Measurements from ENCODE around the gene KCNB1.

Gene KCNB1

DNA sequence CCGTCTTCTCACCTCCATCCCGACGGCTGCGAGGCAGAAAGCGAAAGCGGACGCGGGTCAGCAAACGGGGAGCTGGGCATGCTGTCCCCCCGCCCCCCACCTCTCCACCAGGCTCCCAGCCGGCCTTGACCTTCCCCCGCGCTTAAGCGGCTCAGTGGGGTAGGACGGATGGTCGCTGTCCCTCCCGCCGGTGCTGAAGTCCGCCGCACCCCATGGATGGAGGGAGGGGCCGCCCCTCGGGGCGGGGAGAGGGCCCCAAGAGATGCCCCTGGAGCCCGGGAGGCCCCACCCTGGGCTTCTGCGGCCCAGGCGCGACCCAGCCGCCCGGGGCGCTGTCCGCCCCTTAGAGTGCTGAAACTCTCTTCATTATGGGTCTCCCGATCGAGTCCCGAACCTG, at the start of gene KCNB1:
KCNB1 (minus strand) TSS at position 48 of the 397 bp plus-strand sequence. CDS start 188 bp downstream, outside the sequence.
- DNase-seq (ENCODE audit: low spot score) = peak; percentile 54

DNA sequence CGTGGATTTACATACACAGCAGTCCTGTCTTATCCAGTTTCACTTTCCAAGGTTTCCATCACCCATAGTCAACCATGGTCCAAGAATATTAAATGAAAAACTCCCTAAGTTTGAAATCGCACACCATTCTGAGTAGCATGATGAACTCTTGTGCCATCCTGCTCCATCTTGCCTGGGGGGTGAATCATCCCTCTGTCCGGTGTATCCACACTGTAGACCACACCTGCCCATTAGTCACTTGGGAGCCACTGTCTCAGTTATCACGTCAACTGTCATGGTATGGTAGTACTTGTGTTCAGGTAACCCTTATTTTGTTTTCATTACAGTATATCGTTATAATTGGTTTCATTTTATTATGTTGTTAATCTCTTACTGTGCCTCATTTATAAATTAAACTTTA, 47.0 kb upstream of the KCNB1 start:
- no peak for DNase-seq (ENCODE audit: low spot score)

GRCh38 chr20:49526568-49526967, 44.1 kb upstream of the KCNB1 start:
- DNase-seq (ENCODE audit: low spot score) = no peak

- no peak for DNase-seq (ENCODE audit: low spot score)
Measured at GRCh38 chr20:49526056-49526455, 43.6 kb upstream of the KCNB1 start.

DNA sequence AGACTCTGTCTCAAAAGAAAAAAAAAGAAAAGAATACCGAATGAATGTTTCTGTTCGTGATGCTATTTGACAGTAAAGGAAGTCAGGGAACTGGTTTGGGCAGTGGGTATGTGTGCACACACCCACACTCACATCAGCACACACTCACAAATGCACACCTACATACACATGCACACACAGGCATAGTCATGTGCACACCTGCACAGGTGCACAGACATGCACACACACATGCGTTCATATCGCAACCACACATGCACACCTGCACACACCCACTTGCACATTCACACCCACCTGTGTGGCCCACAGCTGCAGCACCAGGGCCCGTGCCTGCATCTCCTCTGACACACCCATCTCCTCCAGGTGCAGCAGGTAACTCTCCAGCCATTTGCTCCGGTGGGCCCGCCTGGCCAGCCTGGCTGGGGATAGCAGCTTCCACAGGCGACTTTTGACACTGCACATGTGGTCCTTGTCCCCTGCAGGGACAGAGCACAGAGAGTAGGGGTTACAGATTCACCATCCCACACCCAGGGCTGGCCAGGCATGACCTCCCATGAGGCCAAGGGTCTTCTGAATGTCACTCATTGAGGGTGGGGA, 41.4 kb upstream of the KCNB1 start:
- no peak for DNase-seq (ENCODE audit: low spot score)

GRCh38 chr20:49521356-49521755, 38.9 kb upstream of the KCNB1 start:
- no peak for DNase-seq (ENCODE audit: low spot score)

DNA sequence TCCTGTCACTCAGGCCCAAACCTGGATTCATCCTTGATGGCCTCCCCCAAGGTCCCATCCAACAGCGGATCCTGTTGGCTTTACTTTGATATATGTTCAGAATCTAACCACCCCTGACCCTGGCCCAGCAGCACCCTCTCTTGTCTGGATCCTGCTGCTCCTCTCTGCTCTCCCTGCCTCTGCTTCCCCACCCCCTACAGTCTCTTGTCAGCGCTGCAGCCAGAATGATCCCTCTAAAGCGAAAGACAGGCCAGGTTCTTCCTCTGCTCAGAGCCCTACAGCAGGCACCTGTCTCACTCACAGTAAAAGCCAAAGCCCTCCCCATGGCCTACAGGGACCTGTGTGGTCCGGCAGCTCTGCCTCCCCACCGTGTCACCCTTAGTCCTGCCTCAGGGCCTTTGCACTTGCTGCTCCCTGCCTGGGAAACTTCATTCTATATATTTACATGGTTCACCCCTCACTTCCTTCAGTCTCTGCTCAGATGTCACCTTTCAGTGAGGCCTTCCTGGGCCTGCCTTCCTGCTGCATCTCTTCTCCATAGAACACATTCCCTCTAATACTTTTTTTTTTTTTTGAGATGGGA, 37.4 kb upstream of the KCNB1 start:
- DNase-seq (ENCODE audit: low spot score) = no peak

GRCh38 chr20:49519212-49519712, 36.8 kb upstream of the KCNB1 start:
- DNase-seq (ENCODE audit: low spot score) = no peak

GRCh38 chr20:49518576-49518975, 36.1 kb upstream of the KCNB1 start:
- DNase-seq (ENCODE audit: low spot score) = no peak

DNA sequence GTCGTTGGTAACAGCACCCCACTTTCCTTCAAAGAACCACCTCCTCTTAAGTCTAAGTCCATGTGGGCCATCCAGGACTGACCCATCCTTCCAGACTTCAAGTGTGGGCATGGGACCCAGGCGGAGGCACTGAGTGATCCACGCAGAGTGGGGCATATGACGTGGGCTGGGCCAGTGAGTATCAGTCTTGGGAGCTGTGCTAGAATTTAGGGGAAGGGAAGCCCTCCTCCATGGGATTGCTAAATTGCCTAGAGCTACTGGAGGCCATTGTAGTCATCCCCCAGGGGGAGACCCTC, 35.3 kb upstream of the KCNB1 start:
- DNase-seq (ENCODE audit: low spot score) = no peak

GRCh38 chr20:49516916-49517804, 34.7 kb upstream of the KCNB1 start:
- no peak for DNase-seq (ENCODE audit: low spot score)

GRCh38 chr20:49515586-49515985, 33.1 kb upstream of the KCNB1 start:
- DNase-seq (ENCODE audit: low spot score) = no peak

DNA sequence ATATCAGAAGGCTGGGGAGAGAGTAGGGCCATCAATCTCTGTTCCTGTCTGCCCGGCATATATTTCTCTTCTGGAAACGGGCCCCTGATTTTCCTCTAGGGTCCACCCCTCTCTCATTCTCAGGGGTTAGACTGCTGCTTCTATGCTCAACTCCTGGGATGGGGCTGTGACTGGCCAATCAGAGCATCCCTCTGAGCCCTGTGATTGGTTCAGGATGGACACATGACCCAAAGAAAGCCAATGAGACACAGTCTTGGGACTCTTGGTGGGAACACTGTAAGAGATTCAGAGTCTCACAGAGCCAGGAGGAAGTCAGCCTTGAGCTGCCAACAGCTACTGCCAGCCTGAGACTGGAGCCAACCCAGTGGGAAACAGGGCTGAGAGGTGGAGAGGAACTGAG, 31.0 kb upstream of the KCNB1 start:
- DNase-seq (ENCODE audit: low spot score) = no peak

DNA sequence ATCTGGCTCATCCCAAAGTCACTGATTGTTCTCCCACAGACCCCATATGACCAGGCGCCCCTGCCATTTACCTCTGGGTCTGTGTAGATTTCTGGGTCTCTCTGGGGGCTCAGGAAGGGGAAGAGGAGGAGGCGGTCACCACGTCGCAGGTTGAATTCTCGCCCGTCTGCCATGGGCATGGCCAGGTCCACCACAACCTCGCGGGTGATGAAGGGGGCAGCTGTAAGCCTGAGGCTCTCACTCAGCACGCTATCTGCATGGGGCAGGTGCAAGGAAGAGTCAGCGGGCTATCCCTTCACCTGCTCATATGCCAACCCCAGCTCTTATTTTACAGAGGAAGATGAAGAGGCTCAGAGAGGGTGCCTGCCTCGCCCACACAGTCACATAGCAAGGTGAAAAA, 30.5 kb upstream of the KCNB1 start:
- no peak for DNase-seq (ENCODE audit: low spot score)

DNA sequence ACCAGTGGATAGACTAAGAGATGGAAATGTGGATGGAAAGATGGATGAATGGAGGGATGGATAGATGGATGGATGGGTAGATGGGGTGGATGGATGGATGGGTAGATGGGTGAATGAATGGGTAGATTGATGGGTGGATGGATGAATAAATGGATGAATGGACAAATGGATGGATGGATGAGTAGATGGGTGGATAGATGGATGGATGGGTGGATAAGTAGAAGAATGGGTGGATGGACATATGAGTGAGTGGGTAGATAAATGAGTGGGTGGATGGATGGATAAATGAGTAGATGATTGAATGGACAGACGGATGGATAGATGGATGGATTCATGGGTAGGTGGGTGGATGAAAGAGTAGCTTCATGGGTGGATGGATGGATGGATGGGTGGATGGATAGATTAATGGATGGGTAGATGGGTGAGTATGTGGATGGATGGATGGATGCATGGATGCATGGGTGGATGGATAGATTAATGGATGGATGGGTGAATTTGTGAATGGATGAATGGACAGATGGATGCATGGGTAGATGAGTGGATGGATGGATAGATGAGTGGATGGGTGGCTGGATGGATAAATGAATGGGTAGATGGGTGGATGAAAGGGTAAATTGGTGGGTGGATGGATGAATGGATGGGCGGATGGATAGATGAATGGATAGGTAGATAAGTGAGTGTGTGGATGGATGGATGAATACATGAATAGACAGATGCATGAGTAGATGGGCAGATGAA, 29.5 kb upstream of the KCNB1 start:
- DNase-seq (ENCODE audit: low spot score) = no peak

- DNase-seq (ENCODE audit: low spot score) = peak; percentile 85
Measured at GRCh38 chr20:49510562-49511122, 28.2 kb upstream of the KCNB1 start.

DNA sequence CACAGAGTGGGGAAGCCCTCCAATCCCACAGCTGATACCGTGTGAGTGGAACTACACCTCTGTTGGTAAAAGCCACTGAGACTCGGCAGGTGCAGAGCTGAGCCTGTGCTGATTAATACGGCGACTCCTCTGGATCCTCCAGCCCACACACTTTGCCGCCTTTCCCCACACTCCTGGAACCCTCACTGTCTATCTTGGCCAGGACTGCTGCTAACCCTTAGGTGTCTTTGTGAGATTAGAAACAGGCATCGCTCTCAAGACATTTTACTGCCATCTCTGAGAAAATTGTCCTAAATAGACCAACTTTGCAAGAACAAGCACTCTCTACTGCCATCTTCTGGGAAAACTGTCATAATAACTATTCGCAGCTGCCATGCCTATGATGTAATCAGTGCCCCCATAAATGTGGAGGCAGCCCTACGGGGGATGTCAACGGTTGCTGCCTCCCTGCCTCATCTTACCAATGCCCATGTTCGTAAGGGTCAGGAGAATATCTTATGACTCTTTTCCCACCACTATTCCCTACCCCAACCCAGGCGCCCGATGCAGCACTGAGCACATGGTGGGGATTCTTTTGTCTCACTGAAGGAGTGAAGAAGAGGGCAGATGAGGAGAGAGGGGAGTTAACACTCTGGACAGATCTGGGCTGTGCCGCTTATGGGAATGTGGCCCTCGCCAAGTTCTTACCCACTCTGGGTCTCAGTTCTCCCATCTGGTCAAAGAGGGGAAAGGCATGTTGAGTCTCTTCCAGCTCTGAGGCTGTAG, 26.1 kb upstream of the KCNB1 start:
- peak; percentile 52 for DNase-seq (ENCODE audit: low spot score)

DNA sequence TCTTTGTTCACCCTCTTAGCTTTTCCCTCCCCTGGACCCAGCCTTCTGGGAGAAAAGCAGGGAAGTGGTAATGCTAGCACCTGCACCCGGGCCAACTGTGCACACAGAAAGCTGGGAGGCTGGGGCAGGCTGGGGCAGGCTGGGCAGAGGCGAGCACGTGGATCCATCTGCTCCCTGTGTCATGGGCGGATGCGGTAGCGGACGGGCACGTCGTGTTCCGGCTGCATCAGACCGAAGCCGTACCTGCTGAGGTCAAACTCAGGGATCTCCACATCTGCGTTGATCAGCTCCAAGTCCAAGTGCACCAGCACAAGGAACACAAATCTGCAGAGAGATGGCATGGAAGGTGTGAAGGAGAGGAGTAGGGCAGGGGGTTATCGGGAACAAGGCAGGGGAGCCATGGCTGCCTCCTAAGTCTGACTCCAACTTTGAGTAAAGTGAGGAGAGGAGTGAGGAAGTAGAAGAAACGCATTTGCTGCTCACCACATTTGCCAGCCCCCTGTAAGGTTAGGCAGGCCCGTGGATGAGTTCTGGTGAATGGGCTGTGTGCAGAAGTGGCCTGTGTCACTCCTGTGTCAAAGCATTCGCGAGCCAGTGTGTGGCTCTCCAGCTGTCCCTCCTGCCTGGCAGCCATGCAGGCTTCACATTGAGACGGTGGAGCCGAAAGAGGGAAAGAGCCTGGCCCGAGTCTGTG, 25.4 kb upstream of the KCNB1 start:
- DNase-seq (ENCODE audit: low spot score) = no peak

DNA sequence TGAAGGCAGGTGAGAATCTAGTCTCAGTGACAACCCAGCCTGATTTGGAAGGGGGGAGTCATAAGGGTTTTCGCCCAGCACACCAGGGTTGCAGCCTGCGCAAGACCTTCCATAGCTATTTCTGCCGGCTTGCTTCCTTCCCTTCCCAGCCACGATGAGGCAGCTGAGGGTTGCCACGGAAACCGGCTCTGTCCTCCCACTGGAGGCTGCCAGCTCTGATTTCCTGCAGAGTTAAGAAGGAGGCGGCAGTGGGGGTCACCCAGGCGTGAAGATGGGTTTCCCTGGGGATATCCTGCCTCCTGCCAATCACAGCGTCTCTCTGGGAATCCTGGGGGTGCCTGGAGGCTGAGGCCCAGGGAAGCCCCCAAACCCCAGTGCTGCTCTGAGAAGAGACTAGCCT, 23.1 kb upstream of the KCNB1 start:
- peak; percentile 55 for DNase-seq (ENCODE audit: low spot score)

- DNase-seq (ENCODE audit: low spot score) = no peak
Measured at GRCh38 chr20:49503176-49503575, 20.7 kb upstream of the KCNB1 start.

DNA sequence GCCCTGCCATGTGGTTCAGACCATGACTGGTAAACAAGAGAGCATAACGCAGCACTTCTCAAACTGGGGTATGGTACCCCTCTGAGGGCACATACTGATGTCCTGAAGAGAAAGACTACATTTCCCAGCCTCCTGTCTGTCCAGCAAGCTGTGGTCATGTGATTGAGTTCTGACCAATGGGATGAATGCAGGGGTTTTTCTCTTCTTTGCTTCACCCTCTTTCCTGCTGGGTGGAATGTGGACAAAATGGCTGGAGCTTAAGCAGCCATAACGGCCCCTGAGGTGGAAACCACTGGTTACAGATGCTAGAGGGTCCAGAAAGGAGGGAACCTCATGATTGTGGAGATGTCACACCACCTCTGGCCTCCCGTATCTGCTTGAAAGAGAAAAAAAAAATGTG, 19.4 kb upstream of the KCNB1 start:
- no peak for DNase-seq (ENCODE audit: low spot score)
